Esophagus muscularis mucosa (tissue), 4 donors: Measurements from ENCODE around the gene NCKIPSD.

ENCODE experiments used
- EP300 ChIP-seq: sonication (generic); formaldehyde crosslinking; IDR thresholded peaks from one replicate; pipeline ENCODE4 v1.6.1; 2017; ENCODE audit warnings: antibody characterized with exemption
- POLR2A ChIP-seq: fragments of 450-650 bp; IDR thresholded peaks from one replicate; pipeline ENCODE4 v1.6.1; 2017; ENCODE audit warnings: antibody characterized with exemption, moderate library complexity, mild to moderate bottlenecking, low read depth
- TF ChIP-seq, protein P1 (sequence below), 3 experiments: fragments of 200-600 bp in 2 of 3; fragments of 450-650 bp in 1 of 3; sonication (generic) in 2 of 3; IDR thresholded peaks; one replicate each; pipeline ENCODE4 v1.5.1; 2017 to 2019; ENCODE audit warnings: antibody characterized with exemption in 3 of 3, mild to moderate bottlenecking in 2 of 3, moderate library complexity in 1 of 3

DNA sequence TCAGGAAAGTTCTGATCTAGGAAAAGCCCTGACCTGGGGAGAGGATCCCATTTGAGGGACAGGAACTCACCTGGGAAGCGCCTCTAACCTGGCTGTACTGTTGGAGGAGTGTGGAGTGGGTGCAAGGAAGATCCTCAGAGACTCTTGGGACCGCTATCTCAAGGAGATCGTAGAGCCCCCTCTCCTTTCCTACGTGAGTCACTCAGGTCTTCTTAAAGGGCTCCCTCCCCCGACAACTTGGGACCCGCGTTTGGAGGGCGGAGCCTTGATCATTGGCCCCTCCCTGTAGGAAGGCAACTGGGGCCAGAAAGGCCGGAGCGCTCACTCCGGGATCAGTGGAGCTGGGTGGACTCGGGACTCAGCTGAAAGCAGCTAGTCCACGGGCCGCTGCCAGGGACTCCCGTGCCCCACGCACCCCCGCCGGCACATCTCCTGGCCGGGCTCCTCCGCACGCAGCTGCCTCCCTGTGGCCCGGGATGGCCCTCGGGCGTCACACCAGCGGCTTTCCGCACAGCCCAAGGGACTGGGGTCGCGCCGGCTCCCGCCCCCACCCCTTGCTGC, 51.0 kb downstream of the NCKIPSD start:
- TF ChIP-seq, protein P1, sequence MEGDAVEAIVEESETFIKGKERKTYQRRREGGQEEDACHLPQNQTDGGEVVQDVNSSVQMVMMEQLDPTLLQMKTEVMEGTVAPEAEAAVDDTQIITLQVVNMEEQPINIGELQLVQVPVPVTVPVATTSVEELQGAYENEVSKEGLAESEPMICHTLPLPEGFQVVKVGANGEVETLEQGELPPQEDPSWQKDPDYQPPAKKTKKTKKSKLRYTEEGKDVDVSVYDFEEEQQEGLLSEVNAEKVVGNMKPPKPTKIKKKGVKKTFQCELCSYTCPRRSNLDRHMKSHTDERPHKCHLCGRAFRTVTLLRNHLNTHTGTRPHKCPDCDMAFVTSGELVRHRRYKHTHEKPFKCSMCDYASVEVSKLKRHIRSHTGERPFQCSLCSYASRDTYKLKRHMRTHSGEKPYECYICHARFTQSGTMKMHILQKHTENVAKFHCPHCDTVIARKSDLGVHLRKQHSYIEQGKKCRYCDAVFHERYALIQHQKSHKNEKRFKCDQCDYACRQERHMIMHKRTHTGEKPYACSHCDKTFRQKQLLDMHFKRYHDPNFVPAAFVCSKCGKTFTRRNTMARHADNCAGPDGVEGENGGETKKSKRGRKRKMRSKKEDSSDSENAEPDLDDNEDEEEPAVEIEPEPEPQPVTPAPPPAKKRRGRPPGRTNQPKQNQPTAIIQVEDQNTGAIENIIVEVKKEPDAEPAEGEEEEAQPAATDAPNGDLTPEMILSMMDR (IDR thresholded peaks at IDR 0.05): no peak
- TF ChIP-seq EP300 (no peak), POLR2A (no peak)
